ENCODE data around the gene SCO1. TPM values are rescaled to one million over a fixed set of nuclear protein-coding genes. Genes with fewer than 3 reads are reported as not detected.
"Not testable (repeated sequence)": the region's sequence is repeated elsewhere in the genome, so short reads cannot be mapped to it uniquely, and the experiment has no call there.

SCO1 gene
- total RNA-seq, 1 donor from 2014 or later = 42.0 TPM

DNA sequence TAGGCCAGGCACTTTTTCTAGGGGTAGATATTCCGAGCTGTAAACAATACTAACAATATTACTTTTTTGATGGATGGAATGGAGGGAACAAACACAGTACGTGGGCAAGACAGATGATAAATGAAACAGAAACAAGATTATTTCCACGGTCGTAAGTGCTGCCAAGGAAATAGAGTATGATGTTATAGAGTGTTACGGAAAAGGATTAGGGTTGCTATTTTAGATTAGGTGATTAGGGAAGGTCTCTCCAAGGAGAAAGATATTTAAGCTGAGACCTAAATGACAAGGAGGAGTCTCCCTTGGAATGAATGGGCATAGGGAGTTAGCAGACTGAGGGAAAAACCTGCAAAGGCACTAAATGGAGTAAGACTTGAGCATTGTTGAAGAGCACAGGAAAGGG is 8.4 kb upstream of the SCO1 start:
- Mint-ChIP-seq H3K27me3 (ENCODE audit: insufficient read depth) (no peaks in the 10 kb centered on the region), H3K27ac (no peak overlapping the region), H3K36me3 (ENCODE audit: low read depth) (peaks cover 48% of the 10 kb centered on the region), H3K4me1 (ENCODE audit: low read depth) (peaks cover 45% of the 10 kb centered on the region), H3K4me3 (no peak overlapping the region), H3K9me3 (no peaks in the 10 kb centered on the region)
- DNase-seq (ENCODE audit: low spot score) = no peak
- intact Hi-C loops (cut with micrococcal nuclease) = no loop called here

DNA sequence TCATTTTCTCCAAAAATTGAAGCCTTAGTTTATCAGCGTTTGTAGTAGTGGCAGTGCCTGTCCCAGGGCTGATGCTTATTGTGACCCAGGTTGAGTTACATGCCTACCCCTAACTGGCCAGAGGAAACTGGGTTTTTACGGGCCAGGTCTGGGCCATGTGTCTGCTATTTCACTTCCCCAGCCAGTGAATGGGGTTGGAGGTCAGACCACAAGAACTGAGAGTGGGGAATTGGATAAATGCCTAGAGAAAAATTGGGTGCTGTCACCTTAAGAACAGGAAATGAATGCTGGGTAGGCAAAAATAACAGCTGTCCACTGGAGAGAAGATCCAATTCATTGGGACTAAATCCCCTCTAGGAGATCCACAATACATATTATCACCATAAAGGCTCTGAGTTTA is 5.2 kb upstream of the SCO1 start:
- H3K4me1 Mint-ChIP-seq (ENCODE audit: low read depth) = peaks cover 58% of the 10 kb centered on the region
- no peaks in the 10 kb centered on the region for H3K9me3 Mint-ChIP-seq
- H3K27me3 Mint-ChIP-seq (ENCODE audit: insufficient read depth) = no peaks in the 10 kb centered on the region
- DNase-seq (ENCODE audit: low spot score) = no peak
- peaks cover 32% of the 10 kb centered on the region for H3K36me3 Mint-ChIP-seq (ENCODE audit: low read depth)
- peak overlapping the region; percentile 9 for H3K4me3 Mint-ChIP-seq
- intact Hi-C loops (cut with micrococcal nuclease) = no loop called here
- H3K27ac Mint-ChIP-seq = peak overlapping the region; percentile 21

DNA sequence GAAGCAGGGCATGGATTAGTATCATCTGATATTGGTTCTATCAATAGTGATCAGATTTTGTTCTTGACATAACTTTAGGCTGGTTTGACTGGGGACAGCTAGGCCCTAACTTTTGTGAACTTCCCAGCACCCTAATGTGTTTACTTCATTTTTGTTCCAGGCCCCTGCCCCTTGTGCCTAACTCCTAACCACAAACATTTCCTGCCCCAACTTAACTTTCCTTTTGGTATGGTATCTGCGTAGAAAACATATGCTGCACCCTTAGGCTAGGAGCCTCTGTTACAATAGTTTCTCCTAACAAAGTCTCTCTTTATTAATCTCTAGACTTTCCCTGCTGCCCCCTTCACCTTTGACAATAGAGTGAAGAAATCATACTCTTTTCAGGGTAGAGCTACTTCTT is 2.5 kb upstream of the SCO1 start:
- Mint-ChIP-seq H3K9me3 (no peaks in the 10 kb centered on the region), H3K4me1 (ENCODE audit: low read depth) (peaks cover 60% of the 10 kb centered on the region)
- intact Hi-C loops (cut with micrococcal nuclease) = loop anchor here (5.0 kb wide), 2 partner anchors 147 to 1297 kb away; partner anchors contain the start of gene ZNF18

GRCh38 chr17:10698096-10698818 is 924 bp upstream of the SCO1 start:
- Mint-ChIP-seq H3K27ac (peak overlapping the region; percentile 95), H3K36me3 (ENCODE audit: low read depth) (peaks cover 25% of the 10 kb centered on the region), H3K4me1 (ENCODE audit: low read depth) (peaks cover 67% of the 10 kb centered on the region), H3K4me3 (peak overlapping the region; percentile 96), H3K27me3 (ENCODE audit: insufficient read depth) (no peaks in the 10 kb centered on the region), H3K9me3 (no peaks in the 10 kb centered on the region)
- no peak for DNase-seq (ENCODE audit: low spot score)
- intact Hi-C loops (cut with micrococcal nuclease) = loop anchor here (5.0 kb wide), 2 partner anchors 149 to 1299 kb away; partner anchors contain the start of gene ZNF18

More for the DNA sequence above, 2.5 kb upstream of the SCO1 start:
- Mint-ChIP-seq H3K27me3 (ENCODE audit: insufficient read depth) (no peaks in the 10 kb centered on the region), H3K36me3 (ENCODE audit: low read depth) (peaks cover 20% of the 10 kb centered on the region), H3K4me3 (peak overlapping the region; percentile 79), H3K27ac (peak overlapping the region; percentile 89)
- DNase-seq (ENCODE audit: low spot score) = peak; percentile 20

- Mint-ChIP-seq H3K36me3 (ENCODE audit: low read depth) (peaks cover 34% of the 10 kb centered on the region), H3K27ac (peak overlapping the region; percentile 96), H3K4me3 (peak overlapping the region; percentile 96), H3K4me1 (ENCODE audit: low read depth) (peaks cover 67% of the 10 kb centered on the region)
- H3K9me3 Mint-ChIP-seq; DNase-seq (ENCODE audit: low spot score); H3K27me3 Mint-ChIP-seq (ENCODE audit: insufficient read depth): not testable (repeated sequence)
- intact Hi-C loops (cut with micrococcal nuclease) = loop anchor here (2.0 to 5.0 kb wide), 3 partner anchors 49 to 1301 kb away; partner anchors contain the start of gene ZNF18
Measured at GRCh38 chr17:10695875-10696407, 1.4 kb downstream of the SCO1 start.

DNA sequence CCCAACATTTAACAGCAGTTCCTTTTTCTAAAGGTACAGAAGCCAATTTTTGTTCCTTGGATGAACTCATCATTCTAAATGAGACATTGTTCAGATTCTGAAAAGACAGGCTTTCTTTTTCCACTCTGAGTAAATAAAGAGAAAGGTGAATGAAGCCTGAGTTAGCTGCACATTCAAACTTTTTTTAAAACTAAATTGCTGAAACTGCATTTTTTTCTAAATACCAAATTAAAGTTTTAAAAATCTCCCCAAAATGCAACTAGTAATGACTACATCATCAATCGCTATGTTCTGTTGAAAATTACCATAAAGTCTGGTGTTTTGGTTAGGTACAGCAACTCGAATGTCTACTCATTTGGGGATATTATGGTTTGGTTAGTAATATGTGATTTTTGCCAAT is 9.8 kb downstream of the SCO1 start:
- no peaks in the 10 kb centered on the region for H3K9me3 Mint-ChIP-seq
- intact Hi-C loops (cut with micrococcal nuclease) = no loop called here
- H3K27me3 Mint-ChIP-seq (ENCODE audit: insufficient read depth) = no peaks in the 10 kb centered on the region
- no peak overlapping the region for H3K4me3 Mint-ChIP-seq
- peaks cover 62% of the 10 kb centered on the region for H3K36me3 Mint-ChIP-seq (ENCODE audit: low read depth)
- peaks cover 34% of the 10 kb centered on the region for H3K4me1 Mint-ChIP-seq (ENCODE audit: low read depth)
- H3K27ac Mint-ChIP-seq = no peak overlapping the region
- DNase-seq (ENCODE audit: low spot score) = no peak

GRCh38 chr17:10683853-10684252 is 13.5 kb downstream of the SCO1 start:
- H3K4me1 Mint-ChIP-seq (ENCODE audit: low read depth) = peaks cover 7% of the 10 kb centered on the region
- peaks cover 59% of the 10 kb centered on the region for H3K36me3 Mint-ChIP-seq (ENCODE audit: low read depth)

DNA sequence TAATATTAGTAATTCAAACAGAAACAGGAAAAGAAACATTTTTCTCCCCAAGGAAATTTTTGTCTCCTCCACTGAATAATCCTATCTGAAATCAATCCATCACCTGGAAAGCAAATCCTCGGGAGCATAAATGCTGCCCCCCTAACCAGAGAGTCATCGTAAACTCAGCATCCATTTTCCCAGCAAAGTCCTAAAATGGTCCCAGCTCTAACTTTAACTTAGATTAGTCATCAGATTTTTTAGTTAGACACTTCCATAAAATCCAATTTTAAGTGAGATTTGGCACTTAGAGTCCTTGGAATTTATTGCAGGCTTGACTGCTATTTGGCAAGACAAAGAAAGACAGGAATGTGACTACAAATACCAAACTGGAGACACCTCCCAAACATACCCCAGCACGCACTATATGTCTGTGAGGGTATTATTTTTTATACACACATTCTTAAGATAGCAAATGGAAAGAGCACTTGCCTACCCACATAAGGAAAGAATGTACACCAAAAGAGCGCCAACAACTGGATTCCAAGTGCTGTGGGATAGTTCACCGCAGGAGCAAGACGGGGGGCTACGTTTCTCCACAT is 15.4 kb downstream of the SCO1 start:
- Mint-ChIP-seq H3K4me1 (ENCODE audit: low read depth) (no peaks in the 10 kb centered on the region), H3K27me3 (ENCODE audit: insufficient read depth) (no peaks in the 10 kb centered on the region), H3K4me3 (no peak overlapping the region), H3K9me3 (no peaks in the 10 kb centered on the region), H3K36me3 (ENCODE audit: low read depth) (peaks cover 56% of the 10 kb centered on the region), H3K27ac (no peak overlapping the region)
- intact Hi-C loops (cut with micrococcal nuclease) = no loop called here
- DNase-seq (ENCODE audit: low spot score) = no peak

More at GRCh38 chr17:10683853-10684252, 13.5 kb downstream of the SCO1 start:
- no peak for DNase-seq (ENCODE audit: low spot score)
- no peaks in the 10 kb centered on the region for H3K27me3 Mint-ChIP-seq (ENCODE audit: insufficient read depth)
- no peaks in the 10 kb centered on the region for H3K9me3 Mint-ChIP-seq
- H3K27ac Mint-ChIP-seq = no peak overlapping the region
- intact Hi-C loops (cut with micrococcal nuclease) = loop anchor here (1.0 kb wide), 1 partner anchor 38 kb away; no protein-coding TSS in a partner anchor
- no peak overlapping the region for H3K4me3 Mint-ChIP-seq

DNA sequence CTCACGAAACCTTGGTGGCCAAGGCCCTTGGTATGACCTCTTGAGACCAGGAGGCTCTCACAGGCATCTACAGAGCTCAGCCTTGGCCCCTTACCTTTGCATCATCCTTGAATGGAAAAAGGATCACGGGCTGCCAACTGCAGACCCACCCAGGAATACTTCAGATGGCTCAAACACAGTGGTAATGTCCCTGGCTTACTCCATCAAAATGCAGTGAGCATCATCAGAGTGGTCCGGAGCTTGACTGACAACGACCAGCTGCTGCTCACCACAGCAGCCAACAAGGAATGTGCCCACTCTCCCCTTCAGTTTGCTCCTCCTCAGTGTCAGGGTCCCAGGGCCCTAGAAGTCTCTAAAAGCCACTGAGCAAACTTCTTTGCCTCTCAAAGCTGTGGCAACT is 22.6 kb downstream of the SCO1 start:
- no peaks in the 10 kb centered on the region for H3K27me3 Mint-ChIP-seq (ENCODE audit: insufficient read depth)
- intact Hi-C loops (cut with micrococcal nuclease) = no loop called here

GRCh38 chr17:10673312-10673711 is 24.0 kb downstream of the SCO1 start:
- intact Hi-C loops (cut with micrococcal nuclease) = no loop called here
- H3K9me3 Mint-ChIP-seq = no peaks in the 10 kb centered on the region
- no peak overlapping the region for H3K27ac Mint-ChIP-seq
- no peaks in the 10 kb centered on the region for H3K27me3 Mint-ChIP-seq (ENCODE audit: insufficient read depth)
- peaks cover 10% of the 10 kb centered on the region for H3K36me3 Mint-ChIP-seq (ENCODE audit: low read depth)
- no peaks in the 10 kb centered on the region for H3K4me1 Mint-ChIP-seq (ENCODE audit: low read depth)
- no peak for DNase-seq (ENCODE audit: low spot score)
- no peak overlapping the region for H3K4me3 Mint-ChIP-seq

More for the DNA sequence above, 22.6 kb downstream of the SCO1 start:
- peaks cover 17% of the 10 kb centered on the region for H3K36me3 Mint-ChIP-seq (ENCODE audit: low read depth)
- H3K4me3 Mint-ChIP-seq = no peak overlapping the region
- no peak overlapping the region for H3K27ac Mint-ChIP-seq
- no peaks in the 10 kb centered on the region for H3K9me3 Mint-ChIP-seq
- H3K4me1 Mint-ChIP-seq (ENCODE audit: low read depth) = no peaks in the 10 kb centered on the region
- no peak for DNase-seq (ENCODE audit: low spot score)

- H3K36me3 Mint-ChIP-seq (ENCODE audit: low read depth) = peaks cover 1% of the 10 kb centered on the region
- H3K4me1 Mint-ChIP-seq (ENCODE audit: low read depth) = no peaks in the 10 kb centered on the region
- DNase-seq (ENCODE audit: low spot score) = no peak
- no peak overlapping the region for H3K4me3 Mint-ChIP-seq
- H3K27ac Mint-ChIP-seq = no peak overlapping the region
- intact Hi-C loops (cut with micrococcal nuclease) = no loop called here
- no peaks in the 10 kb centered on the region for H3K27me3 Mint-ChIP-seq (ENCODE audit: insufficient read depth)
- no peaks in the 10 kb centered on the region for H3K9me3 Mint-ChIP-seq
Measured at GRCh38 chr17:10668775-10669174, 28.6 kb downstream of the SCO1 start.

DNA sequence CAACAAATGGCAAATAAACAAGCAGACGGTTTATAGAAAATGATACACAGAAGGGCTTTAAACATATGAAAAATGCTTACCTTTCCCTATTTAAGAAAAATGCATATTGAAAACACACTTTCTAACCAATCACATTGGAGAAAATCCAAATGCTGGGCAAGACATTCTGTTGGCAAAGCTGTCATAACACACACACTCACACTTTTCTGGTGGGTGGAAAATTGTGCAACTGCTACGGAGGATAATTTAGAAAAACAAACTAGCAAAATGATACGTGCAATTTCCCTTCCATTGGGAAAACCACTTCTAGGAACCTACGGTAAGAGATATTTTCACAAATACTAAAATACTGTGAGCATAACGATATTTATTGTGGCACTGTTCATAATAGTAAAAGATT is 30.4 kb downstream of the SCO1 start:
- Mint-ChIP-seq H3K27me3 (ENCODE audit: insufficient read depth) (no peaks in the 10 kb centered on the region), H3K4me3 (no peak overlapping the region), H3K36me3 (ENCODE audit: low read depth) (no peaks in the 10 kb centered on the region), H3K27ac (no peak overlapping the region), H3K4me1 (ENCODE audit: low read depth) (no peaks in the 10 kb centered on the region), H3K9me3 (no peaks in the 10 kb centered on the region)
- DNase-seq (ENCODE audit: low spot score) = no peak
- intact Hi-C loops (cut with micrococcal nuclease) = no loop called here

- no peaks in the 10 kb centered on the region for H3K4me1 Mint-ChIP-seq (ENCODE audit: low read depth)
- intact Hi-C loops (cut with micrococcal nuclease) = no loop called here
- no peak overlapping the region for H3K4me3 Mint-ChIP-seq
- H3K36me3 Mint-ChIP-seq (ENCODE audit: low read depth) = no peaks in the 10 kb centered on the region
- no peaks in the 10 kb centered on the region for H3K9me3 Mint-ChIP-seq
- no peaks in the 10 kb centered on the region for H3K27me3 Mint-ChIP-seq (ENCODE audit: insufficient read depth)
- H3K27ac Mint-ChIP-seq = no peak overlapping the region
- DNase-seq (ENCODE audit: low spot score) = no peak
Measured at GRCh38 chr17:10664571-10664970, 32.8 kb downstream of the SCO1 start.

All from activated T-helper 1 cell treated with anti-CD3 and anti-CD28 coated beads, Interleukin-12 subunit alpha, Interleukin-12 subunit beta, Interleukin-2, Interleukin-4 antibody, amounts not matched to agents 30 ng/mL and 10 ng/mL and 1 ng/mL, durations not matched to agents 14 hours and 24 hours and 36 hours (primary cell).